Inferior parietal cortex (tissue), 1 donor: ENCODE measurements around the gene F9.
"Not testable (repeated sequence)": the region's sequence is repeated elsewhere in the genome, so short reads cannot be mapped to it uniquely, and the experiment has no call there.

ENCODE experiments used
- DNase-seq: peaks from one replicate; pipeline ENCODE4 v3.0.0-alpha.2; 2016; ENCODE audit errors: extremely low spot score

The F9 gene

DNA sequence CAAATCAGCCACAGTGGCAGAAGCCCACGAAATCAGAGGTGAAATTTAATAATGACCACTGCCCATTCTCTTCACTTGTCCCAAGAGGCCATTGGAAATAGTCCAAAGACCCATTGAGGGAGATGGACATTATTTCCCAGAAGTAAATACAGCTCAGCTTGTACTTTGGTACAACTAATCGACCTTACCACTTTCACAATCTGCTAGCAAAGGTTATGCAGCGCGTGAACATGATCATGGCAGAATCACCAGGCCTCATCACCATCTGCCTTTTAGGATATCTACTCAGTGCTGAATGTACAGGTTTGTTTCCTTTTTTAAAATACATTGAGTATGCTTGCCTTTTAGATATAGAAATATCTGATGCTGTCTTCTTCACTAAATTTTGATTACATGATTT, at the start of gene F9:
Gene F9 (plus strand): TSS at position 190 of the 400 bp plus-strand sequence. CDS start 26 bp downstream, at position 216.
- no peak for DNase-seq

DNA sequence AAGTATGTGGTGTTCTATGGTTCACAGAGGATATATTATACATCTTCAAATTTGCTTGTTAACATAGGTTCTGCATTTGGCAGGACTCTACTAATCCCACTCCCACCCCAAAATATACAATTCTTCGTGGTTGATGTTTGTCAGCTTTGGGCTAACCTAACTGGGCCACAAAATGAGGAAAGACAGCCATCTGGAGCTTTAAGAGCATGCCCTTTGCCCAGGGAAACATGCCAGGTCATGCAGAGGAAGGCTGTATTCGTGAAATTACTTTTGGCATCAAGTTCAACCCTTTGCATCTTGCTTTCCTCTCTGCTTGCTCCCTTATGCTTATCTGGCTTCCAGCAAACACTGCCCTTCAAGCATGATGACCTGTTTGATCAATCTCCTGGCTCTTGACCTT, 46.8 kb upstream of the F9 start:
- no peak for DNase-seq

DNA sequence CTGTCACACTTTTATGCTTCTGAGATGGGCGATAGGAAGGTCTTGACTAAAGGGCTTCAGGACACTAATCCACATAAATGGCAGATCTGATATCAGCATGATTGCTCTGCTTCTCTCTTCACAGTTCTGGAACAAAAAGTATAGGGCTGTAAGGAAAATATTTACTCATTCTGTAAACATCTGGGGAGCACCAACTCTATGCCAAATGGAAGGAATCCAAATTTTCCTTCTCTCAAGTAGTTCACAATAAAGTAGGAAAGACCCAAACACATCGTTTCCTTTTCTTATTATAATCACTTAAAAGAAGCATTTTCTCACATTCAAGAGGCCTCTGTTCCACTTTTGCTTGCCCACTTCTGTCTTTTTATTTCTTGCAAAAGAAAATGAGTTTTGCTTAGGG, 45.9 kb upstream of the F9 start:
- no peak for DNase-seq

DNA sequence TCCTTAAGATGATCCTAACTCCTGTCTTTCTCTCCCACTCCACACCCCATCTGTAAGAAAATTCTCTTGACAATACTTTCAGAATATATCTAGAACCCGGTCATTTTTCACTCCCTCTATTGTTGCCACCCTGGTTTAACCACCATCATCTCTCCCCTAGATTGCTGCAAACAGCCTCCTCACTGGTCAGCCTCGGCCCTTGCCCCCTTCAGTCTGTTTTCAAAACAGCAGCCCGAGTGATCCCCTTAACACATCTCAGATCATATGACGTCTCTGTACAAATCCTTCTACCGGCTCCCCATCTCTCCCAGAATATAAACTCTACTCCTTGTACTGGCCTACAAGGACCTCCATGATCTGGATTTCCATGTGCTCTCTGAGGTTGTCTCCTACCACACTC, 35.2 kb upstream of the F9 start:
- DNase-seq: no peak

DNA sequence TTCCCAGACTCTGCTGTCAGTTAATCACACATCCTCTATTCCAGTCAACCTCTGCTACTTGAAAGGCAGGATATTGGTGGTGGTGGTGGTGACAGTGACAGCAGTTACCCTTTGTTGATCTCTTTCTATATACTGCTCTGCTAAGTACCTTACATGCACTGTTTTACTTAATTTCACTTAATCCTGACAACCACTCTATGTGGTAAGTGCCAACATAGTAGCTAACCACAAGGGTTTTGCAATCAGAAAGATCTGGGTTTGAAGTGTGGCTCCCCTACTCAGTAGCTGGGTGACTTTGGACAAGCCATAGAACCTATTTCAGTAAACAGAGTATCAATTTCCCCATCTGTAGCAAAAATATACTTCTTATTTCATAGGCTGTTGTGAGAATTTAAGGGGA, 24.2 kb upstream of the F9 start:
- DNase-seq: no peak

DNA sequence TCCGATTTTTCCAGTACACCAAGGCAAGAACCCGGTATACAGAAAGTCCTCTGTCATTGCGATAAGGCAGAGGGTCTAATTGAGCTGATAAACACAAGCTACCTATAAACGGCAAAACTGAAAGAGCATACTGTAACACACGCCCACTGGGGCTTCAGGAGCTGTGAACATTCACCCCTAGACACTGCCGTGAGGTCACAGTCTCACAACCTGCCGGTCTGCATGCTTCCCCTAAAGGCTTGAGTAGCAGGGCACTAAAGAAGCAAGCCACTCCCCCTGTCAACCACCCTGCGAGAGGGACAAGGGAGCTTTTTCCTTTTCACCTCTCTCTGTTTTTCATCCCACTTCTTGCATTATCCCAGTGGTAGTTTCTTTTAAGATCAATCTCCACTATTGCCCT, 22.4 kb upstream of the F9 start:
- no peak for DNase-seq

DNA sequence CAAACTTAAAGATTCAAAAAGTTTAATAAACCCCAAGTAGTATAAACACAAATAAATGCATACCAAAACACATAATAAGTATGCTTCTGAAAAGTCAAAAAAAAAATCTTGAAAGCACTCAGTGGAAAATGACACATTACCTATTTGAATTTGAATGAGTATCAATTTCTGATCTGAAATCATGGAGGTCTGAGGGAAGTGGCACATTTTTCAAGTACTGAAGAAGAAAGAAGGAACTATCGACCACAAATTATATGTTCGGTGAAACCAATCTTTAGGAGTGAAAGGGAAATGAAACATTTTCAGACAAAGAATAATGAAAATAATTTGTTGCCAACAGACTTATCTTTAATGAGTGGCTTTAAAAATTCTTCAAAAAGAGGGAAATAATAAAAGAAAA, 12.1 kb upstream of the F9 start:
- no peak for DNase-seq

DNA sequence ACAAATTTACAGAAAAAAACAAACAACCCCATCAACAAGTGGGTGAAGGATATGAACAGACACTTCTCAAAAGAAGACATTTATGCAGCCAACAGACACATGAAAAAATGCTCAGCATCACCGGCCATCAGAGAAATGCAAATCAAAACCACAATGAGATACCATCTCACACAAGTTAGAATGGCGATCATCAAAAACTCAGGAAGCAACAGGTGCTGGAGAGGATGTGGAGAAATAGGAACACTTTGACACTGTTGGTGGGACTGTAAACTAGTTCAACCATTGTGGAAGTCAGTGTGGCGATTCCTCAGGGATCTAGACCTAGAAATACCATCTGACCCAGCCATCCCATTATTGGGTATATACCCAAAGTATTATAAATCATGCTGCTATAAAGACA, 1.7 kb upstream of the F9 start:
- DNase-seq: not testable (repeated sequence)

DNA sequence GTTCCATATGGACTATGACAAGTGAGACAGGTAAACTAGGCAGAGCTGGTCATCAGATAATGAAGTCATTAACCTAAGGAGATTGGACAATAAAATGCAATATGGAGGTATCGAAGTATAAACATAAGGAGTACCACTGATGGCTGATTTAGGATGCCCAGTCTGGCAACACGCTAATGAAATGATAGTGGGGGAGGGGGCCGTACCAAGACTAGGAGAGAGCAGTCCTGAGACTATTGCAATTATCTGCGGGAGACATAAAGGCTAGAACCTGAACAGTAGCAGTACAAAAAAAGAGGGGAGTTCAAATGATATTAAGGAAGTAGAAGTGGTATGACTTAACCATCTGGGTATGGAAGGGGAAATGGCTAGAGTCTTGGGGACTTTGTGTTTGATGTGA, 2.3 kb downstream of the F9 start:
- DNase-seq: no peak

DNA sequence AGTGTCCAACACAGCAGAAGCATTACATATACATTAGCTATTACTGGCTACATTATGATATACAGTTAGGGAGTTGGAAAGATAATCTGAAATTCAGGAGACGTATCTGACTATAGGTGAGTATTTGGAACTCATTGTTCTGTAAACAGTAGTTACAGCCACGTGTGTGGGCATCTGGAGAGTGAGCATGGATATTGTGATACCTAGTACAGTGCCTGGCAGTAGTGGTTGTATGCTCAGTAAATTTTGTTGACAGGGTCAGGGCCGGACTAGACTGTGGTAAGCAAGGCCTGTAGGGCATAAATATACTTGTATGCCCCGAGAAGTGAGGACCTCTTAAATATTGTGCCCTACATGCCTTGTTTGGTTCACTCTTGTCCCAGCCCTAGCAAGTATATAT, 2.9 kb downstream of the F9 start:
- DNase-seq: no peak

DNA sequence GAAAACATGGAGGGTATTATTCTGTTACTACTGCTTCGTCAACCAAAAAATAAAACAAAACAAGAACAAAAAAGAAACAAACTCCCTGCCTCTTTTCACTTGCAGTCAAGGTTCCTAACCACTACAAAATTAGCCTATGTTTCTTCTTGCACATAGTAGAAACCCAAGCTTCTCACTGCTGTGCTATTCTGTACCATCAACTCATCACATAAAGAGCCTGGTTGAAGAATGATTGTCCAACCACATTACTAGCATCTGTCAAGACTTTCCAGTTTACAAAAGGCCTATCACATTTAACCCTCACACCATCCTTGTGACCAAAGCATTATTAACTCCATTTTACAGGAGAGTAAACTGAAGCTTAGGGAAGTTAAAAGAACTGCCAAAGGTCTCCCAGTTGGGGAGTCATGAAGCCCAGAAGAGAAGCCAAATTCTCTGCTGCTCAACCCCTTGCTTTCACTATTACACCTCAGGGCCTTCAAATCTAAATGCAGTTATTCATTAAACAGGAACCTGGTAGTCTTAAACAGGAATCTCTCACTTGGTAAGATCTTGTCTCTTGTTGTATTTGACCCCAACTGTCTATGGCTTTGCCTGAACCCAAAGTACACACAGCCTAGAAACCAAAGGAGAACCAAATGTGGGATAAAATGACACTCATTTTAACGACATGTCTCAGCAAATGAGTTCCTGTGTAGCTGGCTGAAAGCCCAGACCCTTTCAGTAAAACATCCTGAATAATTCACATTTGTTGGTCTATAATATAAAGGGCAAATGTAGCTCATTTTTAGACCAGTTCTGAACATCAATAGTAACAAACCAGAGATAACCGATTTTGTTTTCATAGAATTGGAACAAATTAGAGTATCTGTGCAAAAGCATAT, 8.6 kb downstream of the F9 start:
- no peak for DNase-seq

DNA sequence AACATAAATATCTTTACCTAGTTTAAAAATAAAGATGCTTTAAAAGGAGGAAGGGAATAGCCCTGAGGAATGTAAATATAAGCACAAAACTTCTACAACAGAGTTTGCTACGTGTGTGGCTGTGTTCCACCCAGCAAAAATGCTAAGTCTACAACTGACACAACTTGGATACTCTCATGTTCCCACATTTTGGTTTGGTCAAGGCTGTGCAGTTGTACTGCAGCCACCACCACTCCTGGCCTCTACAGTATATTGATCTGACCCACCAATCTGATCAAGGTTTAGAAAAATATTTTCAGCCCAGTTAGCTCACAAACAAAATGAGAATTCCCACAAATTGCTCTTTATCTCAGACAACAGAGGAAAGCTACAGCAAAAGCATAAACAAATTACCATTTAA, 12.1 kb downstream of the F9 start:
- DNase-seq: no peak

DNA sequence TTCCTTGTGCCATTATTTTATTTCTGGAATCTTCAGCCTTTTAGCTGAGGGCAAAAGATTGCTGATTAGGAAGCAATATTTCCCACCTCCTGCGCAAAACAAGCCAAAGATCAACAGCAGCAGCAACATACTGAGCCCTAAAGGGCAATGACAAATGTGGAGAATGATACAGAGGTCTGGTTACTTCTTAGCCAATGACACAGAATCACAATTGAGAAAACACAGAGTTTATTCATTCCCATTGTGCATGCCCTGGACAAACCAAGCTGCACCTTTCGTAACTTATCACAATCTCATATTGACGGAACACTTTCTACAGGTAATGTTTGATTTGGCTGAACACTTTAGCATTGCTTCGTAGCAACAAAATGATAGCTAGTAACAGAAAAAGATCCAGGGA, 13.4 kb downstream of the F9 start:
- no peak for DNase-seq

DNA sequence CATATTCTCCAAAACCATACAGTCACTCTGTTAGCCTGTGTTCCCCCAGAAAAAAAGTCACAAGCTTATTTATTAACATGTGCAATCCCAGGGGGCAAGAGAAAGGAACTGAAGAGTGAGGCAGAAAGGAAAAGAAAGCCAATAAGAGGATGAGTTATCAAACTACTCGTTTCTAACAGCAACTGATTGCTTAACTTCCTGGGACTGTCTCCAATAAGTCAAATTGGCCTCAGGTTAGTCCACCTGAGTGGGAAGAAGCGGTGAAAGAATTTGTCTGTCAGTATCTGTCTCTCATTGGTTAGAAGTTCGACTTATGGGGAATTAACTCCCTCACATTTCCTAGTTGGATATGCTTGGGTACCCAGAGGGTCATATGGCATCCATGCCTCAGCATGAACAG, 14.1 kb downstream of the F9 start:
- no peak for DNase-seq

DNA sequence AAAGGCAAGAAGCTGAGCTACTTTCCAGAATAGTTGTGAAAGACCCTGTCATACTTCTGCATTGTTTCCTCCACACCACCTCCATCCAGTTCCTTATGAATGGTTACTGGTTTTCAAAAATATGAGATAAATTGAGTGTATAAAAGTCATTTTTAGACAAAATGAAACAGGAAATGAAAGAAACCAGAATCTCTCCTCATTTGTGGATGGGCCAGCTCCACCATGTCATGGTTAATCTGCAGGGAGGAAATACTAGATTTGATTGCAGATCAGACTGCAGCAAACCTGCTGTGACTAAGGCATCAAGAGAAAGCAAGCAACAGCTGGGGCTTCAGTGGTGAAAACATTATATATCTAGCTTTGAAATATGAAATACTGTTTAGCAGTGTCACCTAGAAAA, 23.8 kb downstream of the F9 start:
- DNase-seq: no peak

DNA sequence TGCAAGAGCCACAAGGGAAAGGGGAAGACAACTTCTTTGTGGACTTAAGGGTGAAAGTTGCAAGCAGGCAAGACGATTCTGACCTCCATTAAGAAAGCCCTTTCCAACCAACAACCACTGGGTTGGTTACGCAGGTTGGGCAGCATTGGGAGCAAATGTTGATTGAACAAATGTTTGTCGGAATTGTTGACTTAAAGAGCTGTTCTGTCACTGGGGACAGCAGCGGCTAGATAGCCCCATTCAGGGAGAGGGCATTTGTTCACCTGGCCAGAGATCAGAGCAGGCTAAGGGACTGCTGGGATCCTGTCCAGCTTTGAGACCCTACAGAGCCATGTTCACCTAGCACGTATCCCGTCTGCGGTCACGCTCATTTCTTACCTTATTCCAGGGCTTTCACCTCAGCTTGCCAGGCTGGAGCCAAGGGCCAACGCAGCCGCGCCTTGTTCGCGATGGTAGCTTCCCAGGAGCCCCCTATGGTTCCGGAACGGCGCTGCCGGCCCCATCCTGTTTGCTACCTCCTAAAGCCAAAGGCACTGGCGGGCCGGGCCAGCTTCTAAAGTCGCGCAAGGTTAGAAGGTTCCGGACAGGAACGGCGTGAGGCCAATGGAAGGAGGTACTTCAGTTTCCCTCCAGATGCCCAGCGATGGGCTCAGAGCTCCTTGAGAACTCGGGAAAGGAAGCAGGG, 24.6 kb downstream of the F9 start:
- DNase-seq: no peak

DNA sequence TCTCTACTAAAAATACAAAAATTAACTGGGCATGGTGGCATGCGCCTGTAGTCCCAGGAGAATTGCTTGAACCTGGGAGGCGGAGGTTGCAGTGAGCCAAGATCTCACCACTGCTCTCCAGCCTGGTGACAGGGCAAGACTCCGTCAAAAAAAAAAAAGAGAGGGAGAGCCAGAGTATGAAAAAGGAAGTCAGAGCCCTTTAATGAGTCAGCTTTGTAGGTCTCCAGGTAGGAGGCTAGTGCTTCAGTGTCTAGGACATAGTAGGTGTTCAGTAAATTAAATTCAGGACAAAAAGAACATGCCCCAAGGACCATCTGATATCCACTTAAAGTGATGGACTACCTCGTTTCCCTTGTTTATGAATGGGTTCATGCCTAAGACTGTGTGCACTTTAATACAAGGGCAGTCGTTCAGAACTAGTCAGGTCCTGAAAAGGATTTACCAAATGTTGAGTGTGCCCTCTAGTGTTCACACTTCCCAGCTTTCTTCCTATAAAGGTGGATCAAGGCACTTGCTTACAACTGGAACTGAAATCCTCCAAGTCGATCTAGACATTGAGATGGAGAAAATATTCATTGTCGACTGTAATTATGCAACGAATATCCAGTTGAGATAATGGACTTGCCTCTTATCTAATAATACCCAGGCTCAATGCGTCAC, 29.0 kb downstream of the F9 start:
- DNase-seq: peak; percentile 57

DNA sequence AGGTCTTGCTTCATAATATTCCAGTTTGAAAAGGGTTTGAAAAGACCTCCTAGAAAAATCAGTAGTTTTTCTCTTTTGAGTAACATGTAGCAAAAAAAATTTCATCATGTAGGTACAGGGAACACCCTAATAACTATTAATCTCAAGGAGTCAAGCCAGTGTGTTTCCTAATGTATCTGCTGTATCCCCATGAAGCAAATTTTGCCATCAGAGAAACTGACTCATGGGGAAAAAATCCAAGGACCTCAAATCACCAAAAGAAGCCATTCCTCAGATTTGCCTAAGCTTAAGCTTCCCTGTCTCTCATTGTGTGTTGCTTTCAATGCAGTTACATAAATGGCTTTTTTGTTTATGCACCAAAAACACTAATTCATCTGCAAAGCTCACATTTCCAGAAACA, 29.7 kb downstream of the F9 start:
- no peak for DNase-seq

DNA sequence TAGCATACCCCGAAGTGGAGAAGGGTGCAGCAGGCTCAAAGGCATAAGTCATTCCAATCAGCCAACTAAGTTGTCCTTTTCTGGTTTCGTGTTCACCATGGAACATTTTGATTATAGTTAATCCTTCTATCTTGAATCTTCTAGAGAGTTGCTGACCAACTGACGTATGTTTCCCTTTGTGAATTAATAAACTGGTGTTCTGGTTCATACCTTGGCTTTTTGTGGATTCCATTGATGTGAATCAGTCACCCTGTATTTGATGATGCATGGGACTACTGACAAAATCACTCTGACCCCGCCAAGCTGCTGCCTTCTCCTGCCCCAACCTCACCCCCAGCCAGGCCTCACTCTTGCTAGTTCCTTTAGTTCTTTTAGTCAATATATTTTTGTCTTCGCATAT, 32.7 kb downstream of the F9 start:
- no peak for DNase-seq

DNA sequence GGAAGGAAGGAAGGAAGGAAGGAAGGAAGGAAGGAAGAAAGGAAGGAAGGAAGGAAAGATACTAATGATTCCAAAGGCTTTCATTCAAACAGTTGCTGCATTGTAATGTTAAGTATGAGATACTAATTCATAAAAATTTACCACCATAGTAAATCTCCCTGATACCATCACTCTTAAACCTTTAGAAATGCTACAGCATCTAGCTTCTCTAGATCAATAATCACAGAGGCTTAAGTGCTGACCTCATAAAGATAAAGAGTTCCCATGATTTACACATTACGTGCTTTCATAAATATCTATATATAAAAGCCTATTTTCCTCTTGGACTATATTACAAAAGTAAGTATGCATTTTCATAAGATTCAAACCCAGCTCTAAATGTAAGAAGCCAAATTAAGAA, 36.4 kb downstream of the F9 start:
- DNase-seq: no peak

DNA sequence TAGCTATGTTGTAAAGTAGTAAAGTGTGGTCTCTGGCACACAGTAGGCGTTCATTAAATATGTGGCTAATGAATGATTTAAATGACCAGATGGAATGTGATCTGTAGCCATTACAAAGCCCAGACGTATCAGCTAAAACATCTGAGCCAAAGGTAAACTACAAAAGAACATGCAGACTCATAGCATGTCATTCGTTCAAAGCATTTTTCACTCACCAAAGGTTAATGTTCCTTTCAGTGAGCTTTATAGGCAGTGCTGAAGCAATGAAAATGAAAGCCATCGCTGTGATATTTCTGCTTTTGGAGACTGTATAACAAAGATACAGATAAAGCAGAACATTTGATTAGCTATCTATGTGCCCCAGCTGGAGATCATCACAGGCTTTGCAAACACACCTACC, 50.5 kb downstream of the F9 start:
- DNase-seq: no peak

DNA sequence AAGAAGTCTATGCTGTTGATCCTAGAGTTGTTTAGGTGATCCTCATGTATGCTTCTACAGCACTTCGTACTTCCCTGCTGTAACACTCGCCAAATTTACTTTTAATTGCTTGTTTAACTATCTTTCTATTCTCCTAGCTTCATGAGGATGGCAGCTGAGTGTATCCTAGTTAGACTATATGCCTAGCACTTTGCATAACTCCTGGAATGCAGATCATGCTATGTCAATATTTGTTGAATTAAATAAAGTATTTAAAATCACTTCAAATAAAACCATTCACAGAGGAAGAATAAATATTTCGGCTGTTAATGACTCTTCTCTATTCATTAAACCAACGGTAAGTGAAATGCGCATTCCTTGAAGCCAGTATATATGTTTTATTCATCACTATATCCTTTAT, 55.1 kb downstream of the F9 start:
- no peak for DNase-seq

DNA sequence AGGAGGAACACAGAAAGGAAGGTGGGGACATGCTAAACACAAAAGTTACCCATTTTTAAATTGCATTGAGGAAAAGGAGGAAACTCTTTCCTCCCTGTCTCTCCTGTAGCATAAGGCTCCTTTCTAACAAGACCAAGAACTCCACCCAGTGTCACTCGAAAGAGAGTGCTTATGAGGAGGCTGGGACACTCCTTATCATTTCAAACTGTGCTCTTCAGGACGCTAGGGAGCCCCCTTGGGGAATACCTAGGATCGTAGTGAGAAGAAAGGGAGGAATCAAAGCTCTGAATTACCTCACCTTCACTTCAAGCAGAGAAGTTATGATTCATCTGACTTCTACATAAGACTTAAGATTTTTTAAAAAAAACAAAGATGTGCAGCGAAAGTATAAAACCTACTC, 65.5 kb downstream of the F9 start:
- no peak for DNase-seq
